Neuron (in vitro differentiated cells): ENCODE data around the gene B3GNT8.

Experiments used
- H2AFZ ChIP-seq: one replicate; pipeline ENCODE4 v1.6.1; 2013; ENCODE audit warnings: low read depth, mild to moderate bottlenecking, inconsistent platforms, low read length, moderate library complexity
- H3K27me3 ChIP-seq: one replicate; pipeline ENCODE4 v1.6.1; 2013; ENCODE audit warnings: low read length; ENCODE audit not compliant: insufficient read depth
- H3K36me3 ChIP-seq: one replicate; pipeline ENCODE4 v1.6.1; 2013; ENCODE audit warnings: low read length; ENCODE audit not compliant: insufficient read depth
- H3K4me1 ChIP-seq: one replicate; pipeline ENCODE4 v1.6.1; 2013; ENCODE audit warnings: low read length; ENCODE audit not compliant: insufficient read depth
- H3K4me3 ChIP-seq: 2 replicates; pipeline ENCODE4 v1.5.1; 2013; ENCODE audit warnings: mild to moderate bottlenecking, low read length, moderate library complexity
- H3K9me3 ChIP-seq: one replicate; pipeline ENCODE4 v1.6.1; 2013; ENCODE audit warnings: low read length

B3GNT8 gene

GRCh38 chr19:41403181-41403970 is 23.8 kb downstream of the B3GNT8 start:
- peaks cover 13% of the 10 kb centered on the region for H3K4me1 ChIP-seq
- no peak overlapping the region for H3K4me3 ChIP-seq
- H3K9me3 ChIP-seq: no peaks in the 10 kb centered on the region
- peaks cover 4% of the 10 kb centered on the region for H3K36me3 ChIP-seq
- H2AFZ ChIP-seq: no peak overlapping the region
- no peaks in the 10 kb centered on the region for H3K27me3 ChIP-seq

- Histone ChIP-seq H3K4me3 (no peak overlapping the region), H2AFZ (no peak overlapping the region), H3K9me3 (no peaks in the 10 kb centered on the region), H3K27me3 (no peaks in the 10 kb centered on the region), H3K36me3 (peaks cover 4% of the 10 kb centered on the region), H3K4me1 (peaks cover 13% of the 10 kb centered on the region)
Measured at GRCh38 chr19:41402010-41402409, 25.2 kb downstream of the B3GNT8 start.

GRCh38 chr19:41401483-41401882 is 25.7 kb downstream of the B3GNT8 start:
- Histone ChIP-seq H3K27me3 (no peaks in the 10 kb centered on the region), H3K4me1 (peaks cover 14% of the 10 kb centered on the region), H3K36me3 (peaks cover 4% of the 10 kb centered on the region), H3K9me3 (no peaks in the 10 kb centered on the region), H3K4me3 (no peak overlapping the region), H2AFZ (no peak overlapping the region)

- Histone ChIP-seq H3K36me3 (peaks cover 4% of the 10 kb centered on the region), H3K9me3 (no peaks in the 10 kb centered on the region), H3K27me3 (no peaks in the 10 kb centered on the region), H2AFZ (no peak overlapping the region), H3K4me3 (no peak overlapping the region), H3K4me1 (peaks cover 17% of the 10 kb centered on the region)
Measured at GRCh38 chr19:41399525-41399924, 27.6 kb downstream of the B3GNT8 start.

- peaks cover 4% of the 10 kb centered on the region for H3K36me3 ChIP-seq
- H3K4me1 ChIP-seq: peaks cover 17% of the 10 kb centered on the region
- no peak overlapping the region for H2AFZ ChIP-seq
- H3K27me3 ChIP-seq: no peaks in the 10 kb centered on the region
- no peaks in the 10 kb centered on the region for H3K9me3 ChIP-seq
- H3K4me3 ChIP-seq: peak overlapping the region; percentile 93
Measured at GRCh38 chr19:41399091-41399490, 28.1 kb downstream of the B3GNT8 start.

GRCh38 chr19:41398598-41398997 is 28.6 kb downstream of the B3GNT8 start:
- Histone ChIP-seq H3K4me3 (peak overlapping the region; percentile 93), H2AFZ (no peak overlapping the region), H3K9me3 (no peaks in the 10 kb centered on the region), H3K27me3 (no peaks in the 10 kb centered on the region), H3K4me1 (peaks cover 17% of the 10 kb centered on the region), H3K36me3 (peaks cover 4% of the 10 kb centered on the region)

- peak overlapping the region; percentile 93 for H3K4me3 ChIP-seq
- H3K27me3 ChIP-seq: no peaks in the 10 kb centered on the region
- H3K4me1 ChIP-seq: peaks cover 17% of the 10 kb centered on the region
- H3K9me3 ChIP-seq: no peaks in the 10 kb centered on the region
- peaks cover 3% of the 10 kb centered on the region for H3K36me3 ChIP-seq
- peak overlapping the region; percentile 73 for H2AFZ ChIP-seq
Measured at GRCh38 chr19:41398050-41398418, 29.1 kb downstream of the B3GNT8 start.

GRCh38 chr19:41397086-41398049 is 29.8 kb downstream of the B3GNT8 start, which contains the start of the genes BCKDHA and EXOSC5:
Gene BCKDHA, plus strand, starts transcription at chr19:41397818. Its CDS starts 10 bp downstream, at chr19:41397828.
Gene EXOSC5, minus strand, starts transcription at chr19:41397359. Its CDS starts 31 bp downstream, at chr19:41397328.
- H3K4me1 ChIP-seq: peaks cover 17% of the 10 kb centered on the region
- no peaks in the 10 kb centered on the region for H3K9me3 ChIP-seq
- peak within 1 kb of the TSS; percentile 73 for H2AFZ ChIP-seq
- peak within 1 kb of the TSS; percentile 93 for H3K4me3 ChIP-seq
- no peaks in the 10 kb centered on the region for H3K27me3 ChIP-seq
- H3K36me3 ChIP-seq: no peaks in the 10 kb centered on the region

GRCh38 chr19:41395355-41395754 is 31.8 kb downstream of the B3GNT8 start:
- H3K9me3 ChIP-seq: no peaks in the 10 kb centered on the region
- no peaks in the 10 kb centered on the region for H3K27me3 ChIP-seq
- H2AFZ ChIP-seq: no peak overlapping the region
- peaks cover 17% of the 10 kb centered on the region for H3K4me1 ChIP-seq
- peaks cover 12% of the 10 kb centered on the region for H3K36me3 ChIP-seq
- H3K4me3 ChIP-seq: no peak overlapping the region

- H3K4me1 ChIP-seq: peaks cover 4% of the 10 kb centered on the region
- H3K36me3 ChIP-seq: peaks cover 19% of the 10 kb centered on the region
- no peak overlapping the region for H3K4me3 ChIP-seq
- no peaks in the 10 kb centered on the region for H3K9me3 ChIP-seq
- H3K27me3 ChIP-seq: no peaks in the 10 kb centered on the region
- no peak overlapping the region for H2AFZ ChIP-seq
Measured at GRCh38 chr19:41392775-41393174, 34.4 kb downstream of the B3GNT8 start.

GRCh38 chr19:41391618-41392017 is 35.6 kb downstream of the B3GNT8 start:
- Histone ChIP-seq H3K4me1 (peaks cover 4% of the 10 kb centered on the region), H3K4me3 (no peak overlapping the region), H3K36me3 (peaks cover 26% of the 10 kb centered on the region), H3K9me3 (no peaks in the 10 kb centered on the region), H3K27me3 (no peaks in the 10 kb centered on the region), H2AFZ (no peak overlapping the region)

GRCh38 chr19:41386442-41386841 is 40.7 kb downstream of the B3GNT8 start:
- H3K4me1 ChIP-seq: no peaks in the 10 kb centered on the region
- H2AFZ ChIP-seq: no peak overlapping the region
- H3K9me3 ChIP-seq: no peaks in the 10 kb centered on the region
- H3K36me3 ChIP-seq: peaks cover 40% of the 10 kb centered on the region
- H3K27me3 ChIP-seq: no peaks in the 10 kb centered on the region
- H3K4me3 ChIP-seq: no peak overlapping the region

- H3K9me3 ChIP-seq: no peaks in the 10 kb centered on the region
- no peaks in the 10 kb centered on the region for H3K4me1 ChIP-seq
- H3K4me3 ChIP-seq: no peak overlapping the region
- H2AFZ ChIP-seq: no peak overlapping the region
- no peaks in the 10 kb centered on the region for H3K27me3 ChIP-seq
- H3K36me3 ChIP-seq: peaks cover 27% of the 10 kb centered on the region
Measured at GRCh38 chr19:41384351-41384750, 42.8 kb downstream of the B3GNT8 start.
